Measurements from ENCODE around the gene PLEKHG4B.
"Not testable (repeated sequence)": the region's sequence is repeated elsewhere in the genome, so short reads cannot be mapped to it uniquely, and the experiment has no call there.

The PLEKHG4B gene

DNA sequence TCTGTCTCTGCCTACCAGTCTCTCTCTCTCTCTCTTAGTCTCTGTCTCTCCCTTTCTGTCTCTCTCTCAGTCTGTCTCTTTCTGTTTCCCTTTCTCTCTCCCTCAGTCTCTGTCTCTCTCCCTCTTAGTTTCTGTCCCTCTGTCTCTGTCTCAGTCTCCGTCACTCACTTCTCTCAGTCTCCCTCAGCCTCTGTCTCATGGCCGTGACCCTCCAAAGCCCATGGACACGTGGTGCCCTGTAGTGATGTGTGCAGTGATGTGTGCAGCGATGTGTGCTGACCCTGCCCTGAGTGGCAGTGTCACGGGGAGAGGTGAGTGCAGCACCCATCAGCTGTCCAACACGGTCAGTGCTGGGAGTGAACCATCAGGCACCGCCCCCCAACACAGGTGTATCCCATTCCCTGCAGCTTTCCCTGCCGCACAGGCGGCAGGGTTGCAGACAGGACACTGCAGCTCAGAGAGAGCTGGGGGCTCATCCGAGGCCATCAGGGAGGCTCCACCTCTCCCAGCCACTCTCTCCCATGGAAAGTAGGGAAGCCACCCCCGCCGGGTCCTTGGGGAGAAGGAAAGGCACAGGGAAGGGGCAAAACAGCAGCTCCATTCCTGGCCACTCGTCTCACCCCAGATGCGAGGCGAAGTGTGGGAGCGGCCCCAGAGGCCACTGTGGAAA, 98.5 kb downstream of the PLEKHG4B start:
- no peak for DNase-seq (ENCODE audit: low spot score)

DNA sequence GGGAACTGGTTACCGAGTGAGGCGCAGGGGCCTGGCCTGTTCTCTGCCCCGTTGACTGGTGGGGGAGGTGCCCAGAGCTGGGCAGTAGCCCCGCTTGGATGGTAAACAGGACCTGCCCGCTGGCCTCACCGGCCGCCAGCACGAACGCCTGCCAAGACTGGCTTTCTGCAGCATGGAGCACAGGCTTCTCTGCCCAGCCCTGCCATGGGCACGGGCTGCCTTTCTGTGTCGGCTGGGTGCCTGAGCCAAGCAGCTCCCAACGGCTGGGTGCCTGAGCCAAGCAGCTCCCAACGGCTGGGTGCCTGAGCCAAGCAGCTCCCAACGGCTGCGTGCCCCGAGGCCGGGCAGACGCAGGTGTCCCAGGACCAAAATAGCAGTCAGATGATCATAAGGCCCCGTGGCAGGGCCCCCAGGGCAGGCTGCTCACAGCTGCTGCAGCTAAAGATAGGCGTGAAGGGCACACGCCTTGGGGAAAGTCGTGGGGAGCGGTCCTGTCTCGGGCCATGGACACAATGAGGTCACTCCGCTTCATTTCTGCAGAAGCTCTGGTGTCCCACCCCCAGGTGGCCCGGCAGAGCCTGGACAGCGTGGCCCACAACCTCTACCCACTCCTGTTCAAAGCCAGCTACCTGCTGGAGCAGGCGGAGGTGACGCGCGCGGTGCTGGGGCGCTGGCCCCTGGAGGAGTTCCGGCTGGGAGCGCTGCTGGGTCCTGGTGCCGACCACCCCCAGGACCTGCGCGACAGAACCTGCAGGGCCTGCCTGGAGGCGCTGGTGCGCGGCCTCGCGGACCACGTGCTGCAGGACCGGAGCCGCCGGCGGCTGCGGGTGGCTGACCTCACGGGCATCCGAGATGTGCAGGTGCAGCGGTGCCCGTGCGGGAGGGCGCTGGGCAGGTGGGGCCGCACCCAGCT, 99.3 kb downstream of the PLEKHG4B start, which contains the start of gene LRRC14B:
TSS of gene LRRC14B (plus strand) at position 460 of the 913 bp plus-strand sequence. CDS start at position 504, 44 bp downstream.
- no peak for DNase-seq (ENCODE audit: low spot score)

DNA sequence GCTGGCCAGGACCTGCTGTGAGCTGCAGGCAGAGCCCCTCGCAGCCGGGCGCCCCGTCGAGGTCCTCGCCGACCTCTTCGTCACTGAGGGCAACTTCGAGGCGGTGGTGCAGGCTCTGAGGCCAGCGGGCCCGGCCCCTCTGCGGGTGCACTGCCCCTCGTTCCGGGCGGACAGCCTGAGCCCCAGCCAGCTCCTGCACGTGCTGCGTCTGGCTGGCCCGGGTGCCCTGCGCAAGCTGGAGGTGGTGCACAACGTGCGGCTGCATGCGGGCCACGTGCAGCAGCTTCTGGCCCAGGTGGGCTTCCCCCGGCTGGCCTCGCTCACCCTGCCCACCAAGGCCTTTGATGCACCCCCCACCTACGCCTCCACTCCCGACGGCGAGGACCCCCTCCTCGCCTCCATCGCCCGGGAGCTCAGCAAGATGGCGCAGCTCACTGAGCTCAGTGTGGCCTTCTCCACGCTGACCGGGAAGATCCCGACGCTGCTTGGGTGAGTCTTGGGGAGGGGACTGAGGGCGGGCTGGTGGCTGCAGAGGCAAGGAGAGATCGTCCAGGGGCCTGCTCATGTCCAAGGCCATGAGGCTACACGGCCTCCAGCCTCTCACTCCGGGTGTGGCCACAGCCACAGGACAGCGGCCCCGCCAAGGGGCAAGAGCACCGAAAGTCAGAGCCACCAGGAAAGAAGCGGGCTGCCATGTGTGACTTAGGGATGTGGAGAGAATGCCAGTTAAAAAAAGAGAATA, 100.2 kb downstream of the PLEKHG4B start:
- no peak for DNase-seq (ENCODE audit: low spot score)

DNA sequence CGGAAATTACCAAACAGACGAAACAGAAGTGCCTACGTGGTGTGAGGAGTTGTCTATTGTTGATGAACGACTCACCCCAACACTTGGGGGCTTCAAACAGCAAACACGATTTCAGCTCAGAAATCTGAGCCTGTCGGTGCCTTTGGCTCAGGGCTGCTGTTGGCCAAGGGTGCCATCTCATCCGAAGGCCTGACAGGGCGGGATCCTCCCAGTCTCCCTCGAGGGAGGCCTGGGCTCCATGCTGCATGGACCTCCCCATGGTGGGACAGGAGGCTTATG, 100.7 kb downstream of the PLEKHG4B start:
- DNase-seq (ENCODE audit: low spot score): no peak

DNA sequence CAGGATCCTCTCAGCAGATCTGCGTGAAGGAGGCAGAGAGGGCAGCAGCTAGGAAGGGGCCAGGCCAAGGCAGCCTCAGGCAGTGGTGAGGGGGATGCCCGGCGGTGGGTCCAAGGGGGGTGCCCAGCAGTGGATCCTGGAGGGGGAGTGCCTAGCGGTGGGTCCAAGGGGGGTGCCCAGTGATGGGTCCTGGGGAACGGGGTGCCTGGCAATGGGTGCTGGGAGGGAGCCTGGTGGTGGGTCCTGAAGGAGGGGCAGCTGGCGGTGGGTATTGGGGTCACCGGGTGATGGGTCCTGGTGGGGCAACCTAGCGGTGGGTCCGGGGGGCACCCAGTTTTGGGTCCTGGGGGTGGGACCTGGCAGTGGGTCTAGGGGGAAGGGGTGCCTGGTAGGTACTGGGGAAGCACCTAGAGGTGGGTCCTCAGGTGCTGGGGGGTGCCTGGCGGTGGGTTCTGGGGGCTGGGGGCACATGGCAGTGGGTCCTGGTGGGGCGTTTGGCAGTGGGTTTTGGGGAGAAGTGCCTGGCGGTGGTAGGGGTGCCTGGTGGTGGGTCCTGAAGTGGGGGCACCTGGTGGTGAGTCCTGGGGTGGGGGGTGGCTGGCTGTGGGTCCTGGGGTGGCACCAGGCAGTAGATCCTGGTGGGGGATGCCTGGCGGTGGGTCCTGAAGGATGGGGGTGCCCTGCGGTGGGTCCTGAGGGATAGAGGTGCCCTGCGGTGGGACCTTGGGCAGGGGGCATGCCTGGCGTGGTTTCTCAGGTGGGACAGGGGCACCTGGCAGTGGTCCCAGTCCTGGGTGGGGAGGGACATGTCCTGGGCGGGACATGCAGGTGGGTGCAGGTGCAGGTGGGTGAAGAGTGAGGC, 101.2 kb downstream of the PLEKHG4B start:
- no peak for DNase-seq (ENCODE audit: low spot score)

DNA sequence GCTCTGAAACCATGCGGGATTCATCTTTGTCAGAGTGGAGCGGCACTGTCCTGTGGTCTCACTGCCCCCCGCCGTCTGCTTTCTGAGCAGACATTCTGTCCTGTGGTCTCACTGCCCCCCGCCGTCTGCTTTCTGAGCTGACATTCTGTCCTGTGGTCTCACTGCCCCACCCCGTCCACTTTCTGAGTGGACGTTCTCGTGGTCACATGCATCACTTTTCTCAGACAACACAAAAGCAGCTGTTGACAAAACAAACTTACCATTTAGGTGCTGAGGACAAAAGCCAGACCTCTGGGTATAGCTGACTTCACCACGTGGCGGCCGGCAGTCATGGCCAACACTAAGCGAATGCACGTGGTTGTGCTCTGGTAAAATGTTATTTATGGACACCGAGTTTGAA, 102.1 kb downstream of the PLEKHG4B start:
- DNase-seq (ENCODE audit: low spot score): no peak

DNA sequence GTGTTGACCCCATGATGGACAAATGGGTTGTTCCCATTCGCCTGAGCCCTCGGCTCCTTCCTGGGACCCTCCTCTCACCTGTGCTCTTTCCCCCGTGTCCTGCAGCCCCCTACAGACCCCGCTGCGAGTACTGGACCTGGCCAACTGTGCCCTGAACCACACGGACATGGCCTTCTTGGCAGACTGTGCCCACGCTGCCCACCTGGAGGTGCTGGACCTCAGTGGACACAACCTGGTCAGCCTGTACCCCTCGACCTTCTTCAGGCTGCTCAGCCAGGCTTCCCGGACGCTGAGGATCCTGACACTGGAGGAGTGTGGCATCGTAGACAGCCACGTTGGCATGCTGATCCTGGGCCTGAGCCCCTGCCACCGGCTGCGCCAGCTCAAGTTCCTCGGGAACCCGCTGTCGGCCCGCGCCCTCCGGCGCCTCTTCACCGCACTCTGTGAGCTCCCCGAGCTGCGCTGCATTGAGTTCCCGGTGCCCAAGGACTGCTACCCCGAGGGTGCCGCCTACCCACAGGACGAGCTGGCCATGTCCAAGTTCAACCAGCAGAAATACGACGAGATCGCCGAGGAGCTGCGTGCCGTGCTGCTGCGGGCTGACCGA, 102.7 kb downstream of the PLEKHG4B start:
- no peak for DNase-seq (ENCODE audit: low spot score)

DNA sequence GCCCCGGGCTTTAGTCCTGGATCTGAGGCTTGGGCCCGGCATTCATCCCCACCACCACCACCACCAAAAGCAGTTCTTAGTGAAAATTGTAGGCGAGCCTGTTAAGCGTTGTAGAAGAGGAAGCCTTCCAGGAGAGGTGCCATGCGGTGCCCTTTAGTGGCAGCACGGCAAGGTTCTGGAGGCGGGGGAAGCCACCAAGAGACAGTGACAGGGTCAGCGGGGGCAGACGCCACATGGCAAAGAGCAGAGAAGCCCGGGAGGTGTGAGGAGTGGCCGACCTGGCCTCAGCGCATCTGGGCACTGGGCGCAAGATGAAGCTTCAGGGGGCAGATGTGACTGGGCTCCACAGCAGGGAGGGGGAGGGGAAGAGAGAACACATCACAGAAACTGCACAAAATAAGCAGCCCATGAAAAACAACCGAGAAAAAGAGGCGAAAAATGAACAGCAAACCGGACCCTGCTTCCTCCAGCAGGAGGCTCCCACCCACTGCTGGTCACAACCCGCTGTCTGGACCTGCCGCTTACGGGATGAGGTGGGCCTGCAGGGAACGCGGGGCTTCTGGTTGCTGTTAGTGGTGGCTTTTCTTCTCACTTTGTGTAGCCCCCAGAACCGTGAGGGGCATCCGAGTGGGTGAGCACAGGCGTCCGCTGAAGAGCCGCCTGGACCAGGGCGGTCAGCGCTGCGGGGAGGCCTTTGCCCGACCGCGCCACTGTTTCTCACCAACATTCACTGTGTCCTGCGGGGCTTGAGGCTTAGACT, 103.6 kb downstream of the PLEKHG4B start:
- DNase-seq (ENCODE audit: low spot score): no peak

DNA sequence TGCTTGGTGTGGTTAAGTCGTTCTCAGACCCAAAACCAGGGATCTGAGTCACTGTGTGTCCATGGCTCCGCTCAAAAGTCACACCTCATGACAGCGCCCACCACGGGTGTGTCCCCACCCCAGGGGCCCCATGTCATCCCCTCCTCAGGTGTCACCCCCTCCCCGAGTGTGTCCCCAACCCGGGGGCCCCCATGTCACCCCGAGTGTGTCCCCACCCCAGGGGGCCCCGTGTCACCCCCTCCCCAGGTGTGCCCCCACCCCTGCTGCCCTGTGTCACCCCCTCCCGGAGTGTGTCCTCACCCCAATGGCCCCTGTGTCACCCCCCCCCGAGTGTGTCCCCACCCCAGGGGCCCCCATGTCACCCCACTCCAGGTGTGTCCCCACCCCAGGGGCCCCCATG, 104.4 kb downstream of the PLEKHG4B start:
- no peak for DNase-seq (ENCODE audit: low spot score)

DNA sequence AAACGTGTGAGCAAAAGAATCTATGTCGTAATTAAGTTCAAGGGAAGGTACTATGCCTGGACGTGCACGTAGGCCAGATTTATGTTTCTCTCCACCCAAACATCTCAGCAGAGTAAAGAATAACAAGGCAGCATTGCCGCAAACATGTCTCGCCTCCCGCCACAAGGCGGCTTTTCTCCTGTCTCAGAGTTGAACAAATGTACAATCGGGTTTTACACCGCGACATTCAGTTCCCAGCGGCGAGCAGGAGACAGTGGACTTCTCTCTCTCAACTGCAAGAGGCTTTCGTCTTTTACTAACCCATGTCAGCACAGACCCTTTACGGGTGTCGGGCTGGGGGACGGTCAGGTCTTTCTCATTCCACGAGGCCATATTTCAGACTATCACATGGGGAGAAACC, 105.1 kb downstream of the PLEKHG4B start:
- DNase-seq (ENCODE audit: low spot score): not testable (repeated sequence)

DNA sequence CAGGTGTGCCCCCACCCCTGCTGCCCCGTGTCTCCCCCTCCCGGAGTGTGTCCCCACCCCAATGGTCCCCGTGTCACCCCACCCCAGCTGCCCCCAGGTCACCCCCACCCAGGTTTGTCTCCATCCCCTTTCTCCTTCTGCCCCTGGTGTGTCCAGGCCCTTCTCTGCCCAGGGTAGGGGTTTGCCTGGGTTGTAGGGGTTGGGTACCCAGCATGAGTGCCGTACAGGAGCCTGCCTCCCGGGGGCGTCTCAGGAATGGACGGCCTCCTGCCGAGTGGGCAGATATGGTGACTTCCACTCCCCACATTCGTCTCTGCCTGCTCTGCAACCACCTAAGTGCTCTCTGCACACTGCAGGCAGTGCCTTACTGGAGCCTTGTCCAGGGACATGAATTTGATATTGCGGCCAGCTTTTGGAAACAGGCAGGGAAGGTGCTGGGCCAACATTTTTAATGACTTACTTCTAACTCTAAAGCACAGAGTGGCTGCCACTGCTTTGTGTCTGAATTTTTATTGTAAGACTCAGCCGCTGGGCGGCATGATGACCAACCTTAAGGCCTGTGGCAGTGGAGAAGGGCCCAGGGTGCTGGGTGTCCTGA, 106.0 kb downstream of the PLEKHG4B start:
- DNase-seq (ENCODE audit: low spot score): no peak

DNA sequence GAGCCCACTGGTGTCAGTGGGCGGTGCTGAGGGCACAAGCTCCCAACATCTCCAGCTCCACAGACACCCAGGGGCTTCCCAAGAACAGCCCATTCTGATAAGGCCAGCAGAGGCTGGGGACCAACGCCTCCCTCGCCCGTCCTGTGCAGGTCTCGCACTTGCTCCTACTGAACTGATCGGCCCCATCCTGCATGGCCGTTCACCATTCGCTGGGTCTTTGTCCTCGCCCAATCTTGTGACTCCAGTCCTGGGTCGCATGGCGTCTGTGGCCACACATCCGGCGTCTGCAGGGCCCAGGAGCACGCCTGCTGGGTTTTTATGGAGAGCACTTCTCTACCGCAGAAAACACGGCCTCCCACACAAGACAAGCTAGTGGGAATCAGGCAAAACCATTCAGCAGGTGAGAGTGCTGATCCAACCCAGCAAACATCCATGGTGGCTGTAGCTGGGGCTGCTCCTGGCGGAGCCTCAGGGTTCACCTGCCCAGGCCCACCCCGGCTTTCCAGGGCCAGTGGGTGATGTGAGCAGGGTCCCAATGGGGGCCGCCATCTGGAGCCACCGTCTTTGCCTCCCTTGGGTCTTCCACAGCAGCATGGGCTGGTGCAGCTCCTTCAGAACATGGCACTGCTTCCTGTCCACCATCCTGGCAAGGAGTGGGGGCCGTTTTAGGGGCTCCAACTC, 106.7 kb downstream of the PLEKHG4B start:
- DNase-seq (ENCODE audit: low spot score): no peak

DNA sequence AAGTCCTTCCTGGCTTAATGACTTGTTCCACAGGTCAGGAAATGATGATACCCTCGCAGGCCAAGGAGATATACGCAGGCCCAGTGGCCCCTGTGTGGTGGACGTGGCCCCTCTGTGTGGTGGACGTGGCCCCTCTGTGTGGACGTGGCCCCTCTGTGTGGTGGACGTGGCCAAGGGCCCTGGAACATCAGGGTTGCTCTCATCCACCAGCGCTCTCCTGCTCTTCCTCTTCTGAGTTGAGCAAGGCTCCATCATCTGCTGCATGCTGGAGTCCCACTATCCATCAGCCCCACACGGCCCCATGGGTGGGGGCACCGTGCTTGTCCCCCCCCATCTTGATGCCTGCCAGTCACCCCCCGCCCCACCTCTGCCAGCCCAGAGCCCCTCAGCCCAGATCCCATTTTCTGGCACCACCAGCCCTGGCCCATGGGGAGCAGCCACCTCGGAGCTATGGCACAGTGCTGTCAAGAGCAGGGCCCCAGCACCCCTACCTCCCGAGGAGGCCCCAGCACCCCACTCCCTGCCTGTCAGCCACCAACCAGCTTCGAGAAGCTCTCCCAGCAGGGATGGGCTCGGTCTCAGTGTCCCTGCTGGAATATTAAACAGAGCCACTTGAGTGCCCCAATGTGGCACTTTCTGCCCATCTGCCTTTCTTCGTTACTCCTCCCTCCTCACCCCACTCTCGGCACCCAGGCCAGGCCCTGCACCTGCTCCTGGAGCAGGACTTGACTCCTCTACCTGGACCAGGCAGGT, 107.4 kb downstream of the PLEKHG4B start:
- no peak for DNase-seq (ENCODE audit: low spot score)

DNA sequence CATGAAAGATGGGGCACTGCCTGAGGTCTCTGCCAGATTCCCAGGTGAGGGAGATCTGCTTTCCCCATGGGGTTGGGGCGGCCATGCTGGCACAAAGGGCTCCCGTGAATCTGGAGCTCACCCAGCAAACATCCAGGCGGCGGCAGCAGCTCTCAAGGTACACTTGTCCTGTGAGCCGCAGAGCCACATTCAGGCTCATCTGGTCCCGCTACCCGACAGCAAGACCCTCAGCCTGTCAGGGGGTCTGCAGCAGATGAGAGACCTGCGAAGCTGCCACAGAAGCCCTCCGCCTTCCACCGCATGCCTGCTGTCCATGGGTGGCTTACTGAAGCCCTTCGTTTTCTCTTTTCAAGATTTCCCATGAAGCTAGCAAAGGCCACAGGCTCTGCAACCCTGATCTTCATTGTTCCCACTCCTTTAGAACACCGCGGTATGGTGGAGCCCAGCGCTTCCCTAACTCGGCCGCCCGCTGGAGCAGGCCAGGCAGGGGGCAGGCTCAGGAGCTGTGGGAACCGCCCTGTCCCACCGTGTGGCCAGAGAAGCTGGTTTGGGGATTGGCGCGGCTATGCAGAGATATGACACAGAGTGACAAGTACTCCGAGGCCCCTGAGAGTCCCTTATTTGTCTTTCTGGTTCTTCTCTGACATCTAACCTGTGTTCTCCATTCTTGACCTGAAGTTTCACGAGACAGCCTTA, 108.1 kb downstream of the PLEKHG4B start:
- DNase-seq (ENCODE audit: low spot score): no peak

DNA sequence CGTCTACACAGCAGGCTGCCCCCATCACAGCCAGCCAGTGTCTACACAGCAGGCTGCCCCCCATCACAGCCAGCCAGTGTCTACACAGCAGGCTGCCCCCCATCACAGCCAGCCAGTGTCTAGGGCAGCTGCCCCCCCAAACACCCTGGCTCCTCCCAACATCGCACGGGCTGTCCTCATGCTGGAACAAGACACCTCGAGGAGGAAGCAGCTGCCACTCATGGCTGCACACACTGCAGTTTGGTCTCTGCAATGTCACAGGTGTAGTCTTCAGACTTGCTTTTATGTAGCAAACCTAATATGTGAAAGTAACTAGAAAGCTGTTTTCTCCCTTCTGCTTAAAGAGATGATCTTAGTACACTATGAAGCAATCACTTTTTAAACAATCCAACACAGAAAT, 109.0 kb downstream of the PLEKHG4B start:
- DNase-seq (ENCODE audit: low spot score): no peak

DNA sequence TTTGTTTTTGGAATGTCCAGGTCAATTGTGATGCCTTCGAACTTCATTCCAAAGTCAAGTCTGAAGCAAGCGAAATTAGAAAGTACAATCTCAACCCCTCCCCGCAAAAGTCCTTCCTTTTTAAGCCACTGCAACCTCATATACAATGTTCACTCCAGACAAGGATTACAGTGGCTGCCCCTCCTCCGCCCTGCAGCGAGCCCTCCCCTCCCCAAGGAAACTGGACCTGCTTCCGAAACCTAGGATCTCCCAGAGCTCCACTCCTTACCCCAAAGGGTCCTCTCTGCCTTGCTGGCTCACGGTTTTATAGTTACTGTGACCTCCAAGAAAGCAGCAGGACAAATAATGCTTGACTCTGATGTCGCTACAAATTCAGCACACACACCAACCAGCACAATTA, 109.7 kb downstream of the PLEKHG4B start:
- DNase-seq (ENCODE audit: low spot score): no peak

DNA sequence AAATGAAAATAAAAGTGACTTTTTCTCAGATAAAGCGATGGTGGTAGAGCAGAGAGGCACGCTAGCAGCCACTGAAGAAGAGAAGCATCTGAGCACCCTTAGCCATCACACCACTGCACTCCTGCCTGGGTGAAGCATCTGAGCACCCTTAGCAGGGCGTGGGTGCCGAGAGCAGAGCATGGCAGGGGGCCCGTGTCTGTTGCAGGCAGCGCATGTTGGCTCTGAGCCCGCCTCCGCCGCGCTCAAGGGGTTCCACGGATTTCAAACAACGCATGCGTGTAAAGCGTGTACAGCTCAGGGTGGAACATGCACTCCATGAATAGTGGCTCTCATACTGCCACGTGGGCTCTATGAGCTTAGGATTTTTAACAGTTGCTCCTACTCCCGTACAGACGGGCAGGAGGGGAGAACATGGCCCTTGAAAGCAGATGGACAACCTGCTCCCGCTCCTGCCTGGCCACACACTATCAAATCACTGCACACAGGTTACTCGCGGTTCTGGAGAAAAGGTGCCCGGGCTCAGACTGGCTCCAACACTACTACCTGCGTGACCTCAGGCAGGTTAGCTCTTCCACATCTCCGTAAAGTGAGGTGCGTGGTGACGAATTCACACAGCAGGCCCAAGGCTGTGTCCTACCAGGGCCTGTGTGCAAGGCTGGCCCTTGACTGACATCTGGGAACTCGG, 111.4 kb downstream of the PLEKHG4B start:
- DNase-seq (ENCODE audit: low spot score): no peak

DNA sequence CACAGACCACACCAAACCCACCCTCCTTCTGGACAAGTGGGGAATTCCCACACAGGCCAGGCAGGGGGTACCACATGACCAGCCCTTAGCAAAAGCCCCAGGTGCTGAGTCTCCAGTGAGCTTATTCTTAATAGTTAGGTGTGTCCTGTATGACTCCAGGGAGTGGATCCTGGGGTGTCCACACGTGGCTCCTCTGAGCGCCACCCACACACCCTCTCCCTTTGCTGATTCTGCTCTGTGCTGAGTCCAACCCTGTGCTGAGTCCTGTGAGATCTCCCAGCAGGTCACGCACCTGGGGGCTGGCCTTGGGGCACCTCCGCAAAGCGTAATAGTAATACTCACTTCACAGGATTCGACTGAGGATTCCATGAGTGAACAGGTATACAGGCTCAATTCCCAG, 112.0 kb downstream of the PLEKHG4B start:
- no peak for DNase-seq (ENCODE audit: low spot score)
